Left renal cortex interstitium (tissue), 4 donors: ENCODE results near the gene EGF. TPM values are rescaled to one million over a fixed set of nuclear protein-coding genes. Genes with fewer than 3 reads are reported as not detected.
"Not testable (repeated sequence)": the region's sequence is repeated elsewhere in the genome, so short reads cannot be mapped to it uniquely, and the experiment has no call there.

ENCODE experiments used
- DNase-seq, 4 donors: peaks; one replicate each; pipeline ENCODE4 v3.0.0-alpha.2; 2013; ENCODE audit warnings: low read depth in 4 of 4, low spot score in 2 of 4, missing footprints in 1 of 4
- polyA plus RNA-seq, 4 donors: library from polyadenylated mRNA; unstranded; fragments of 120-200 nt; gene quantifications; one replicate each; pipeline ENCODE4 v1.2.1, GENCODE V29; 2013; ENCODE audit not compliant: insufficient read length in 4 of 4

Gene EGF
- polyA plus RNA-seq, 4 donors = 2.4 to 6.4 (median 4.2) TPM

- no peak for DNase-seq
Measured at GRCh38 chr4:110022457-110022856, 109.8 kb downstream of the EGF start.

- DNase-seq = no peak
Measured at GRCh38 chr4:110025056-110025455, 112.4 kb downstream of the EGF start.

GRCh38 chr4:110025718-110026117 lies 113.0 kb downstream of the EGF start:
- DNase-seq = no peak

- DNase-seq = no peak
Measured at GRCh38 chr4:110032603-110033002, 119.9 kb downstream of the EGF start.

- no peak for DNase-seq
Measured at GRCh38 chr4:110033355-110034025, 120.8 kb downstream of the EGF start.

- DNase-seq = no peak
Measured at GRCh38 chr4:110034026-110034393, 121.3 kb downstream of the EGF start.

GRCh38 chr4:110039164-110039563 lies 126.5 kb downstream of the EGF start:
- not testable (repeated sequence) for DNase-seq

GRCh38 chr4:110041735-110042134 lies 129.1 kb downstream of the EGF start:
- DNase-seq = no peak

- DNase-seq = no peak
Measured at GRCh38 chr4:110042545-110043517, 130.1 kb downstream of the EGF start.

- DNase-seq = no peak
Measured at GRCh38 chr4:110046588-110047049, 133.9 kb downstream of the EGF start.

GRCh38 chr4:110049951-110050925 lies 137.6 kb downstream of the EGF start:
- no peak for DNase-seq

- DNase-seq = no peak
Measured at GRCh38 chr4:110055158-110055768, 142.6 kb downstream of the EGF start.

GRCh38 chr4:110058677-110059076 lies 146.0 kb downstream of the EGF start:
- DNase-seq = no peak

- DNase-seq = no peak
Measured at GRCh38 chr4:110059556-110060191, 147.0 kb downstream of the EGF start.

GRCh38 chr4:110061076-110061475 lies 148.4 kb downstream of the EGF start:
- no peak for DNase-seq

Other genes starting within 250 kb of the EGF start
- 10 to 100 TPM; 33.8 to 47.9 (median 40.1) TPM for gene CASP6, start 209.4 kb upstream of the EGF start, polyA plus RNA-seq
- gene PLA2G12A, start 182.8 kb upstream of the EGF start, polyA plus RNA-seq = 10 to 100 TPM; 22.4 to 36.0 (median 29.9) TPM
- gene CFI, start 110.9 kb upstream of the EGF start, polyA plus RNA-seq = 10 to 100 TPM; 63.0 to 89.1 (median 74.8) TPM
- gene GAR1, start 97.1 kb upstream of the EGF start, polyA plus RNA-seq = 10 to 100 TPM; 37.5 to 45.3 (median 42.8) TPM
- gene RRH, start 84.9 kb upstream of the EGF start, polyA plus RNA-seq = under 1 TPM; 0.31 to 0.82 (median 0.55) TPM
- under 1 TPM; 0.23 to 0.83 (median 0.54) TPM for gene LRIT3, start 64.8 kb upstream of the EGF start, polyA plus RNA-seq